ENCODE data around the gene APC2. TPM values are rescaled to one million over a fixed set of nuclear protein-coding genes. Genes with fewer than 3 reads are reported as not detected.

The APC2 gene
- total RNA-seq, 1 experiment from 2014 or later, result 0.68 TPM

GRCh38 chr19:1471515-1472160, 21.7 kb downstream of the APC2 start:
- H3K9me3 ChIP-seq (ENCODE audit: control insufficient read depth, low read depth, low read length), result no peaks in the 10 kb centered on the region
- H4K8ac ChIP-seq (replicated peaks; ENCODE audit: insufficient read length, low read depth, low read length), result no peak overlapping the region
- no peak overlapping the region for H3K18ac ChIP-seq (ENCODE audit: insufficient read length, low read depth, low read length)
- H3K4me1 ChIP-seq (ENCODE audit: insufficient read depth, low read length), result no peaks in the 10 kb centered on the region
- H3K4me2 ChIP-seq (ENCODE audit: insufficient read depth, insufficient read length, low read length), result no peak overlapping the region
- H3K4ac ChIP-seq (ENCODE audit: low read depth, low read length), result no peak overlapping the region
- no peaks in the 10 kb centered on the region for H3K79me1 ChIP-seq (ENCODE audit: insufficient read depth, low read depth, low read length, poor library complexity, severe bottlenecking)
- H3K9ac ChIP-seq (ENCODE audit: extremely low read depth, insufficient read length, low read length), result no peak overlapping the region
- H2BK12ac ChIP-seq (ENCODE audit: insufficient read length, low read depth, low read length), result no peak overlapping the region
- no peak overlapping the region for H2BK20ac ChIP-seq (ENCODE audit: low read depth, low read length, poor library complexity, severe bottlenecking)
- no peak overlapping the region for H2AFZ ChIP-seq (ENCODE audit: low read length)
- Mint-ChIP-seq H3K36me3 (ENCODE audit: insufficient read depth in 1 of 3, low read depth in 3 of 3) (0 out of 7 replicates have a peak, but pooled peaks cover 0 to 6% (median 0%) of the 10 kb centered on the region in 3 experiments), H3K27ac (no peak overlapping the region), H3K27me3 (ENCODE audit: low read depth) (peaks cover 57% of the 10 kb centered on the region), H3K4me3 (no peak overlapping the region; a peak in 1 of 5 replicates), H3K9me3 (no peaks in the 10 kb centered on the region), H3K4me1 (peaks cover 2 to 9% of the 10 kb centered on the region in 2 experiments; a peak in 3 of 4 replicates)
- no peak overlapping the region for H2BK15ac ChIP-seq (ENCODE audit: low read depth, low read length)
- H3K27me3 ChIP-seq (ENCODE audit: insufficient read depth, low read length), result peaks cover 37% of the 10 kb centered on the region
- H4K20me1 ChIP-seq (ENCODE audit: control insufficient read depth, insufficient read depth, insufficient read length), result peaks cover 3% of the 10 kb centered on the region
- H3K27ac ChIP-seq (ENCODE audit: insufficient read length, low read depth, low read length), result no peak overlapping the region
- no CpG with 5 or more reads among the region's 24 CpGs for WGBS (ENCODE audit: extremely low coverage, insufficient read length, low lambda C conversion rate)
- DNase-seq, result no peak
- H2BK5ac ChIP-seq (ENCODE audit: insufficient read length, low read length), result no peak overlapping the region
- no peak overlapping the region for H4K91ac ChIP-seq (ENCODE audit: insufficient read length, low read depth, low read length)
- no peak overlapping the region for H2BK120ac ChIP-seq (ENCODE audit: low read depth, low read length, poor library complexity, severe bottlenecking)
- H3K14ac ChIP-seq (ENCODE audit: insufficient read depth, low read length), result no peak overlapping the region
- H3K56ac ChIP-seq (ENCODE audit: insufficient read length, low read depth, low read length), result no peak overlapping the region
- H3K23me2 ChIP-seq (ENCODE audit: insufficient read length, low read depth, low read length, poor library complexity, severe bottlenecking), result peaks cover 9% of the 10 kb centered on the region
- no peak overlapping the region for H4K5ac ChIP-seq (ENCODE audit: insufficient read length, low read depth, low read length)
- no peak overlapping the region for H3T11ph ChIP-seq (ENCODE audit: low read length)
- H2AK5ac ChIP-seq (ENCODE audit: insufficient read length, low read length), result no peak overlapping the region
- no peak overlapping the region for H3K23ac ChIP-seq (ENCODE audit: insufficient read length, low read depth, low read length)
- TF ChIP-seq CTCF (conservative IDR thresholded peaks at IDR 0.05), result no peak; the same call in 2 of the 3 replicates
- no peaks in the 10 kb centered on the region for H3K79me2 ChIP-seq (ENCODE audit: insufficient read depth, low read length)
